ENCODE data around the gene ATL2. TPM values are rescaled to one million over a fixed set of nuclear protein-coding genes. Genes with fewer than 3 reads are reported as not detected.

Gene ATL2
- total RNA-seq, 2 donors from 2014 or later: 43.6 to 62.6 TPM

- H3K4me3 ChIP-seq: no peak overlapping the region
- H3K9me3 ChIP-seq: no peaks in the 10 kb centered on the region
- intact Hi-C loops (cut with DNase I): no loop called here
- H3K36me3 ChIP-seq (replicated peaks in 1 of 2; ENCODE audit: insufficient read depth in 1 of 2, low read depth in 2 of 2): no peaks in the 10 kb centered on the region
- H3K27ac ChIP-seq: no peak overlapping the region
- H3K27me3 ChIP-seq: no peaks in the 10 kb centered on the region
- ATAC-seq (no peak), DNase-seq (no peak)
- no peak for TF ChIP-seq POLR2A (IDR thresholded peaks at IDR 0.05)
- TF ChIP-seq CTCF (IDR thresholded peaks at IDR 0.05): no peak
- H3K4me1 ChIP-seq: no peaks in the 10 kb centered on the region
- WGBS, 2 donors: 84 to 91% methylated on average over 3 of the region's 3 CpGs
Measured at GRCh38 chr2:38255211-38255610, 121.9 kb downstream of the ATL2 start.

- intact Hi-C loops (cut with DNase I): no loop called here
- DNase-seq (no peak), ATAC-seq (no peak)
- 95% methylated on average over 5 of the region's 5 CpGs for WGBS, 2 donors
- no peaks in the 10 kb centered on the region for H3K36me3 ChIP-seq (replicated peaks in 1 of 2; ENCODE audit: insufficient read depth in 1 of 2, low read depth in 2 of 2)
- no peak overlapping the region for H3K4me3 ChIP-seq
- no peaks in the 10 kb centered on the region for H3K4me1 ChIP-seq
- H3K27ac ChIP-seq: no peak overlapping the region
- no peaks in the 10 kb centered on the region for H3K27me3 ChIP-seq
- TF ChIP-seq POLR2A (IDR thresholded peaks at IDR 0.05) (no peak), CTCF (IDR thresholded peaks at IDR 0.05) (no peak)
- H3K9me3 ChIP-seq: no peaks in the 10 kb centered on the region
Measured at GRCh38 chr2:38254796-38255195, 122.3 kb downstream of the ATL2 start.

- Histone ChIP-seq H3K4me1 (no peaks in the 10 kb centered on the region), H3K4me3 (no peak overlapping the region), H3K27me3 (no peaks in the 10 kb centered on the region), H3K36me3 (replicated peaks in 1 of 2; ENCODE audit: insufficient read depth in 1 of 2, low read depth in 2 of 2) (no peaks in the 10 kb centered on the region), H3K9me3 (no peaks in the 10 kb centered on the region), H3K27ac (no peak overlapping the region)
- intact Hi-C loops (cut with DNase I): no loop called here
- no peak for TF ChIP-seq POLR2A (IDR thresholded peaks at IDR 0.05)
- TF ChIP-seq CTCF (IDR thresholded peaks at IDR 0.05): no peak
- no peak for ATAC-seq
- DNase-seq: no peak
- WGBS, 2 donors: 17 to 18% methylated on average over 1 of the region's 1 CpG
Measured at GRCh38 chr2:38251940-38252339, 125.1 kb downstream of the ATL2 start.

GRCh38 chr2:38248707-38249106 is 128.4 kb downstream of the ATL2 start:
- Histone ChIP-seq H3K4me1 (no peaks in the 10 kb centered on the region), H3K27me3 (no peaks in the 10 kb centered on the region), H3K36me3 (replicated peaks in 1 of 2; ENCODE audit: insufficient read depth in 1 of 2, low read depth in 2 of 2) (no peaks in the 10 kb centered on the region), H3K27ac (no peak overlapping the region), H3K4me3 (no peak overlapping the region), H3K9me3 (no peaks in the 10 kb centered on the region)
- no peak for TF ChIP-seq POLR2A (IDR thresholded peaks at IDR 0.05)
- no peak for TF ChIP-seq CTCF (IDR thresholded peaks at IDR 0.05)
- DNase-seq: no peak
- 65 to 84% methylated on average over 2 of the region's 2 CpGs for WGBS, 2 donors
- ATAC-seq: no peak
- intact Hi-C loops (cut with DNase I): no loop called here

- no peak for ATAC-seq
Measured at GRCh38 chr2:38248255-38248654, 128.8 kb downstream of the ATL2 start.

More at GRCh38 chr2:38248255-38248654, 128.8 kb downstream of the ATL2 start:
- no peak for DNase-seq
- Histone ChIP-seq H3K4me3 (no peak overlapping the region), H3K9me3 (no peaks in the 10 kb centered on the region), H3K4me1 (no peaks in the 10 kb centered on the region), H3K36me3 (replicated peaks in 1 of 2; ENCODE audit: insufficient read depth in 1 of 2, low read depth in 2 of 2) (no peaks in the 10 kb centered on the region), H3K27ac (no peak overlapping the region), H3K27me3 (no peaks in the 10 kb centered on the region)
- intact Hi-C loops (cut with DNase I): no loop called here
- TF ChIP-seq POLR2A (IDR thresholded peaks at IDR 0.05) (no peak), CTCF (IDR thresholded peaks at IDR 0.05) (no peak)
- WGBS, 2 donors: 66 to 79% methylated on average over 4 of the region's 4 CpGs
